Measurements from ENCODE around the gene SRRM3. TPM values are rescaled to one million over a fixed set of nuclear protein-coding genes. Genes with fewer than 3 reads are reported as not detected.

Gene SRRM3
- total and polyA plus RNA-seq, 9 of the 15 experiments (the other 6 are each of a cell fraction or from before 2014, with no cell fraction given), result 0.04 to 0.91 (median 0.46) TPM; not detected in 2

GRCh38 chr7:76317782-76318487 is 116.2 kb downstream of the SRRM3 start (continued):
- TF ChIP-seq CHCHD3 (CRISPR knock-in tag; IDR thresholded peaks at IDR 0.05) (peak; percentile 47; the same call in 1 of the 2 replicates), SMAD4 (CRISPR knock-in tag; conservative IDR thresholded peaks at IDR 0.05) (no peak), PRPF4 (IDR thresholded peaks at IDR 0.05; ENCODE audit: insufficient read depth, low read depth, low read length, poor library complexity, severe bottlenecking) (no peak), ZNF347 (CRISPR knock-in tag; IDR thresholded peaks at IDR 0.05; ENCODE audit: low read depth) (no peak), CTCFL (IDR thresholded peaks at IDR 0.05; ENCODE audit: borderline replicate concordance, insufficient read depth, low read depth, low read length, poor library complexity, severe bottlenecking) (no peak), ZNF408 (CRISPR knock-in tag; IDR thresholded peaks at IDR 0.05; ENCODE audit: low read depth) (no peak), RB1 (IDR thresholded peaks at IDR 0.05; ENCODE audit: low read depth) (peak; percentile 71), TAF7 (tag; IDR thresholded peaks at IDR 0.05) (no peak), NR2F6 (CRISPR knock-in tag; IDR thresholded peaks at IDR 0.05) (no peak), PTRF (tag; IDR thresholded peaks at IDR 0.05) (no peak), POLR3G (IDR thresholded peaks at IDR 0.05; ENCODE audit: extremely low read depth, insufficient read length, insufficient replicate concordance) (no peak), ZNF695 (CRISPR knock-in tag; IDR thresholded peaks at IDR 0.05) (no peak), DIDO1 (tag; IDR thresholded peaks at IDR 0.05; ENCODE audit: low read depth) (no peak), SIN3B (IDR thresholded peaks at IDR 0.05; ENCODE audit: low read depth) (no peak), WHSC1 (IDR thresholded peaks at IDR 0.05; ENCODE audit: low read length) (no peak), XRCC4 (IDR thresholded peaks at IDR 0.05; ENCODE audit: extremely low read depth, insufficient read depth, insufficient read length) (no peak), SETDB1 (IDR thresholded peaks at IDR 0.05; ENCODE audit: low read length) (no peak)

Data from K562 (cell line).